Middle frontal gyrus (tissue), 1 donor: Measurements from ENCODE around the gene LCN10.
"Not testable (repeated sequence)": the region's sequence is repeated elsewhere in the genome, so short reads cannot be mapped to it uniquely, and the experiment has no call there.

Experiments
- DNase-seq: peaks from one replicate; pipeline ENCODE4 v3.0.0-alpha.2; 2015; ENCODE audit warnings: low spot score; ENCODE audit errors: extremely low spot score

LCN10 gene

DNA sequence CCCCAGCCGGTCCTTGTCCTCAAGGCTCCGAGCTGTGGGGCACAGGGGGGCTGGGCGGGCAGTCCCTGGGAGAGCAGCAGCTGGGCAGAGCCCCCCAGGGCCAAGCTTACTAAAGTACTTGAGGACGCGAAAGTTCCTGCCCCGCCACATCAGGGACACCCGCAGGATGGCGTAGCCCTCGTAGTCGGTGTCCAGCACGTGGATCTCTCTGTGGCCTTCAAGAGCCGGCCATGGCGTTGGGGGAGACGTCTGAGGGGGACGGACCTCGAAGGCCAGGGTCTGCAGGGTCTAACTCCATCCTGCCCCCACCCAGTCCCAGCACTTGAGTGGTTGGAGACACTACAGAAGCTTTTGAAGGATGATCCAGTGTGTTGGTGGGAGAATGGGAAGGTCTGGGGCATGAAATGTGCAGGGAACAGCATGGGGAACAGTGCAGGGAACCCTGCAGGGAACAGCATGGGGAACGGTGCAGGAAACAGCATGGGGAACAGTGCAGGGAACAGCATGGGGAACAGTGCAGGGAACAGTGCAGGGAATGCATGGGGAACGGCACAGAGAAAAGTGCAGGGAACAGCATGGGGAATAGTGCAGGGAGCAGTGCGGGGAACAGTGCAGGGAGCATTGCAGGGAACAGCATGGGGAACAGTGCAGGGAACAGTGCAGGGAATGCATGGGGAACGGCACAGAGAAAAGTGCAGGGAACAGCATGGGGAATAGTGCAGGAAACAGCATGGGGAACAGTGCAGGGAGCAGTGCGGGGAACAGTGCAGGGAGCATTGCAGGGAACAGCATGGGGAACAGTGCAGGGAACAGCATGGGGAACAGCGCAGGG is 12.8 kb upstream of the LCN10 start:
- DNase-seq: not testable (repeated sequence)

DNA sequence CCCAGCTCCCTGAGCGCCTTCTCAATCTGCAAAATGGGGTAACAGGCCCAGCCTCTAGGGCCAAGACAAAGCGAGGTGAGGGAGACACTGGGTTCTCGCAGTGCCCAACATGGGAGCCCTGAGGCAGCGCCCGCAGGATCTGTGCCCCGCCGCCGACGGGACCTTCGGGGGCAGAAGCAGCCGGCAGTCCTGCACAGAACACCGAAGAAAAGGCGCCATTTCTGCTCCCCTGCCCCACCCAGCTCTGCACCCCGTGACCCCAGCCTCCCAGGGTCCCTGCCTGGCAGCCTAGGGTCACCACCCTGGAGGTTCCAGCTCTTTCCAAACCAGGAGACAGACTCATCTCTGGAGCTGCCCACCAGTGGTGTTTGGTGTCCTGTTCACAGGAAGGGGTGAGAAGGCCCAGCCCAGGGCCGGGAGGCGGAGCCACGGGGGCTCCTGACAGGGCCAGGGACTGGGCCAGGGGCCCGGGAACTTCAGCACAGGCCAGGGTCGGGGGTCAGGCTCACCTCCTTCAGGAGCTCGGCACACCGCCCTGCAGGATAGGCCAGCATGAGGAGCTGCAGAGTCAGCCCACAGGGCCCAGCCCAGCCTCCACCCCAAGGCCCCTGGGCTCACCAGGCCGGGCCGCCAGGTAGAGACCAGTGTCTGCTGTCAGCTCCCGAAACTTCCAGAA is 12.0 kb upstream of the LCN10 start:
- no peak for DNase-seq

DNA sequence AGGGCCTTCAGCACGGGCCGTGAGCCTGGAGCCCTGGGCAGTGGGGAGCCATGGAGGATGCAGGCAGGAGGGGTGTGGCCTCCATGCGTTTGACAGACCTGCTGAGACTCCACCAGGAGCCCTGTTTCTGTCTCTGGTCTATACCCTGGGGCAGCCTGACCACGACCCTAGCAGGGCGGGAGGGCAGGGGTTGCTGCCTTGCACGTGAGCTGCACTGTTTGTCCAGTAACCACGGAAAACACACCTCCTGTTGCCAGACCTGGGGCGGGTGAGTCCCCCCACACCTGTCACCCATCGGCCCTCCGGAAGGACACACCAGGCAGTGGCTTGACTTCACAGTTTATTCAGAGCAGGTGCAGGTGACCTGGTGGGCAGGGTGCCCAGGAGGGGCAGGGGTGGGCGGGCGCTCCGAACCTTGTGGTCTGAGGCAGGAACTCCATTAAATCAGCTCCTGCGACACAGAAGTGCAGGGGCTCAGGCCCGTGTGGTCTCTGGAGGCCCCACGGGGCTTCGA is 11.4 kb upstream of the LCN10 start:
- DNase-seq: no peak

DNA sequence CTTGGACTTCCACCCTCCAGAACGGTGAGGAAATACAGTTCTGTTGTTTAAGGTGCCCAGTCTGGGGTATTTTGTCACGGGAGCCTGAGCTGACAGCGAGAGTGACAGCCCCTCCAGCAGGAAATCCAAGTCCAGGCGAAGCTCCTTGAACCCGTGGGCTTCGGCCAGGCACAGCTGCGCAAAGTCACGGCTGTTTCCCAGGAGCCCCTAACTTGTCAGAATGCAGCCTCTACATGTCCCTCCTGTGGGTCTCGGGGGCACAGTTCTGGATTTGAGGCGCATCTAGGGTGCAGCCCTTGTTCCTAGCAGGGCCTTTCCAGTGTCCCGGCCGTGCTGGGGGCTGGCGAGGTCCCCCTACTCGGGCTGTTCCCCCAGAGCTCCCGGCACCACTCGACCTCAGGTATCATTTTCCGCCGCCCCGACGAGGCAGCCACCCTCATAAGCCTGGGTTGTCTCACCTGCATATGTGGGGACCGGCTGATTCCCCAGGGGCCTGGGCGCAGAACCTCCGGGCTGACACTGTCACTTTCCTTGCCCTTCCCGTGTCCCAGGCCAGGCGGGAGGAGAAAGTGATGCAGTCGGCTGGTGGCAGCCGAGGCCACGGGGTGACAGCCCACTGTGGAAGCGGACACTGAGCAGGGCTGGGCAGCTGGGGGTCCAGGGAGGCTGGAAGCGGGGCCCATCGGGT is 10.8 kb upstream of the LCN10 start:
- DNase-seq: no peak

DNA sequence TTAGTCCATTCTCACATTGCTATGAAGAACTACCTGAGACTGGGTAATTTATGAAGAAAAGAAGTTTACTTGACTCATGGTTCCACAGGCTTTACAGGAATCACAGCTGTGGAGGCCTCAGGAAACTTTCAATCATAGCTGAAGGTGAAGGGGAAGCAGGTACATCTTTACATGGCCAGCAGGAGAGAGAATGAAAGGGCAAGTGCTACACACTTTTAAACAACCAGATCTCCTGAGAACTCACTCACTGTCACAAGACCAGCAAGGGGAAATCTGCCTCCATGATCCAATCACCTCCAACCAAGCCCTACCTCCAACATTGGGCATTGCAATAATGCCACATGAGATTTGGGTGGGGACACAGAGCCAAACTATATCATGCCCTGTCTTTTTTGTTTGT is 9.1 kb upstream of the LCN10 start:
- DNase-seq: no peak

DNA sequence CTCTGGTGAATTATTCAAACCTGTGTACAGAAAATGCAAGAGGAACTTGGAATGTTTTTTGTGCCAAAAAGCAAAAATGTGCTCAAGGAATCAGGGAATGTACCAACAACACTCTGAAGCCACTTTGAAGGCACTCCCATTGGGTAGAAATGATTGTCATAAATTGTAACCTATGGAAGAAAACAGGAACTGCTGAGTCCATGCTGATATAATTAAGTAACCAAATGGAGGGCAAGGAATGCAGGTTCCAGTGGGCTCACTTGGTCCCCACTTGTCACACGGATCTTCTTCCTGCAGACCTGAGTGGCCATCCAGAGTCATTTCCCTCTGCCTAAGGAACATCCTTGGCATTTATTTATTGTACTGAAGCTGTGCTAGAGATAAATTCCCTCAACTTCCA is 8.5 kb upstream of the LCN10 start:
- no peak for DNase-seq

DNA sequence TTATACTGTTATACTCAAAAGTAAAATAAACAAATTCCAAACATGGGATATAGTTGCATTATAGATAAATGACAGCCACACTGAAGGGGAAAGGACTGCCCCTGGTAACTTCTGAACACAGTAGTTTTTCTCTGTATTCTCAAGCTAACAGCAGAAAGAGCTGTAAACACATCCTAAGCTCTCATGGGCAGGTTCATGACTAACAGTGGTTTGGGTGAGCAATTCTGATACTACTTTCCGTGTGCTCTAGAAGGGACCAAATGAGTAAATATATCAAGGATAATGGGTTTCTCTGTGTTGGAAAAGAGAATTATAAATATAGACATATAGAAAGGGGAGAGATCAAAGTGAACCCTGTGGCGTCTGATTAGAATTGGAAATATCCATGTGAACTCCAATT is 7.8 kb upstream of the LCN10 start:
- no peak for DNase-seq

DNA sequence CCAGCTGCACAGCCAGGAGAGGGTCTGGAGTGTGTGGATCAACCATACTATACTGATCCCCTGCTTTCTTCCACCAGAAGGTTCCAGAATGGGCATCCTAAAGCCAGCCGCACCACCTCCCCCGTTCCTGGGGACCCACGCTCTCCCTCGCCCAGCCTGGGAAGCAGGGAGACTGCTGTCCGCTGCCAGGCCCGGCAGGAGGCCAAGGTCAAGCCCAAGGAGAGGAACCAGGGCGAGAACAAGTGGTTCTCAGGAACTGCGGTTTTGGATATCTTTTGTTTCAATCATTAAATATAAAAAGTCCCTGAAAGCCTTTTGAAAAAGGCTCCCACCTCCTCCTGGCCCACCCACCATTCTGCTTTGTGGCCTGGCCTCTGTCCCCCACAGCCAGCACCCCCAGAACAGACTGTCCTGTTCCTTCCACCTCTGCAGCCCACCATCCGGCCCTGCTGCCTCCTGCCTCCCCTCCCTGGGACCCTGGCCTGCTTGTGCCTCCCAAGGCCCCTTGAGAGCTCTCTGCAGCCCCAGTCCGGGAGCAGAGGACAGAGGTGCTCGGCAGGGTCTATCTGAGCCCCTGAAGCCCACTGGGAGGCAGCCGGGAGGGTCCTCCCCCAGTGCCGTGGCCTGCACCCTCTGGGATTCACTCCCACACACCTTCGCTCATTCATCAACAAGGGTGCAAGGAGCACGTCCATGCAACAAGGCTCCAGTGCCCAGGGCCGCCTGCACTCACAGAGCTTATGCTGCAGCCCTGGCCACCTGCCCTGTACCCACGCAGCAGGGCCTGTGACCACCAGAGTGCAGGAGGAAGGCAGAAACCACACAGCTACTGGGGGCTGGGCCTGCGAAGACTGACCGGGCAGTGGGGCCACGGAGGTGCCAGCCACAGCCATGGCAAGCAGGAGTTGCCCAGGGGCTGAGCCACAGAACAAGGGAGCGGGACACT is 6.2 kb upstream of the LCN10 start:
- DNase-seq: no peak

DNA sequence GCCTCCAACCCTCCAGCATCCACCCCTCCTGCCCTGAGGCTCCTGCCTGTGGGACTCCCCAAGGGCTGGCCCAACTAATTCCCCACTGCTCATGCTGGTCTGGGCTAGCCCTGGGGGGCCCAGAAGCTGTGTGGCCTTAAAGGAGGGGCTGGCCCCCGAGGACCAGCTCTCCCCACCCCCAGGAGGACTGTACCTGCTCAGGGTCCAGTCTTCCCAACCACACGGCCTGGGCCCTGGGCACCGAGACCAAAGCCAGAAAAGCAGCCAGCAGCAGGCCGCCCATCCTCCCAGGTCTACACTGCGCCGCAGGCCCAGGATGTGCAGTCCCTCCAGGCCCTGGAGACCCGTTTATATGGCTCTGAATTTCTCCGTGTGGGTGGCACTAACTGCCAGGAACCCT is 5.5 kb upstream of the LCN10 start, which contains the start of gene LCN6:
Gene LCN6, minus strand, starts transcription at position 325 of the 400 bp plus-strand sequence. Its CDS starts 42 bp downstream, at position 283.
- DNase-seq: no peak

DNA sequence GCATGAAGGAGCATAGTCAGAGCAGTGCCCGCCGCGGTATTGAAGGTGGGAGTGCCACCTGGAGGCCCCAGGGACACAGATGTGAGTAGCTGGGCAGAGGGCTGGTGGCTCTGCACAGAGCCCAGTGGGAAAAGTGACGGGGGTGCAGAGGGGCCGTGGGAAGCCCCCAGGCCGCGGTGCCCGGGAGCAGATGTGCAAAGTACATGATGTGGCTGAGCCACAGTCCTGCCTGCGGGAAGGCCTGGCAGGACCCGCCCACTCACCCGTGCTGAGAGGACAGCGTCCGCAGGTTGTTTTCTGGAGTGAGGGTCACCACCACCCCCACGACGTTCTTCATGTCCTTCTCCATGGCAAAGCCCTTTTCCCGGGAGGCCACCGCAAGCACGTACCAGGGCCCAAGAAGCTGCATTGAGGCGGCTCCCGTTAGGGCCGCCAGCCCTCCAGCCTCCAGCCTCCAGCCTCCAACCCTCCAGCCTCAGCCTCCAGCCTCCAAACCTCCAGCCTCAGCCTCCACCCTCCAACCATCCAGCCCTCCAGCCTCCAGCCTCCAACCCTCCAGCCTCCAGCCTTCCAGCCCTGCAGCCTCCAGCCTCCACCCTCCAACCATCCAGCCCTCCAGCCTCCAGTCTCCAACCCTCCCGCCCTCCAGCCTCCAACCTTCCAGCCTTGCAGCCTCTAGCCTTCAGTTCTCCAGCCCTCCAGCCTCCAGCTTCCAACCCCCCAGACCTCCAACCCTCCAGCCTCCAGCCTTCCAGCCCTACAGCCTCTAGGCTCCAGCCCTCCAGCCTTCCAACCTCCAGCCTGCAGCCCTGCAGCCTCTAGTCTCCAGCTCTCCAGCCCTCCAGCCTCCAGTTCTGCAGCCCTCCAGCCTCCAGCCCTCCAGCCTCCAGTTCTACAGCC is 4.7 kb upstream of the LCN10 start:
- no peak for DNase-seq

DNA sequence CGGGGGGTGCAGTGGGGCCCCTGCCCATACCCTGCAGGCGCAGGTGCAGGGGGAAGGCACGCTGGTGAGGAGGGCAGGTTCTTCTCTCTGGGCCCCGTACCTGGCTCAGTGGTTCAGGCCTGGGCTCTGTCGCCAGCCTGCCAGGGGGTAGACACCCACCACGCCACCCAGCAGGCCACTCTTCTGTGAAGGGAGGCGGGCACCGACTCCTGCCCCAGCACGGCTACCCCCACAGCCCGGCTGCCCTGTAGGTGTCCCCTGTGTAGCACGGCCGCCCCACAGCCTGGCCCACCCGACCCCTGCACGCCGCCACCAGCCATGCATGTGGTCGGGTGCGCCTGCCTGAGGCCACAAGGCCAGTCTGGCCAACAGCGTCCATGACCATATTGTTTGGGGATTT is 3.9 kb upstream of the LCN10 start:
- no peak for DNase-seq

DNA sequence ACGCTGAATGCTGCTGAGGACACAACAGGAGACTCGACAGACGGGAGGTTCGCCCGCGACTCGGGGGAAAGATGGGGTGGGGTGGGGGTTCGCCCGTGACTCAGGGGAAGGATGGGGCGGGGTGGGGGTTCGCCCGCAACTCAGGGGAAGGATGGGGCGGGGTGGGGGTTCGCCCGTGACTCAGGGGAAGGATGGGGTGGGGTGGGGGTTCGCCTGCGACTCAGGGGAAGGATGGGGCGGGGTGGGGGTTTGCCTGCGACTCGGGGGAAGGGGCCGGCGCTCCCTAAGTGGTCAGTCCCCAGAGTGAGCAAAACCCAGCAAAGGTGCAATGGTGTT is 3.4 kb upstream of the LCN10 start:
- no peak for DNase-seq

DNA sequence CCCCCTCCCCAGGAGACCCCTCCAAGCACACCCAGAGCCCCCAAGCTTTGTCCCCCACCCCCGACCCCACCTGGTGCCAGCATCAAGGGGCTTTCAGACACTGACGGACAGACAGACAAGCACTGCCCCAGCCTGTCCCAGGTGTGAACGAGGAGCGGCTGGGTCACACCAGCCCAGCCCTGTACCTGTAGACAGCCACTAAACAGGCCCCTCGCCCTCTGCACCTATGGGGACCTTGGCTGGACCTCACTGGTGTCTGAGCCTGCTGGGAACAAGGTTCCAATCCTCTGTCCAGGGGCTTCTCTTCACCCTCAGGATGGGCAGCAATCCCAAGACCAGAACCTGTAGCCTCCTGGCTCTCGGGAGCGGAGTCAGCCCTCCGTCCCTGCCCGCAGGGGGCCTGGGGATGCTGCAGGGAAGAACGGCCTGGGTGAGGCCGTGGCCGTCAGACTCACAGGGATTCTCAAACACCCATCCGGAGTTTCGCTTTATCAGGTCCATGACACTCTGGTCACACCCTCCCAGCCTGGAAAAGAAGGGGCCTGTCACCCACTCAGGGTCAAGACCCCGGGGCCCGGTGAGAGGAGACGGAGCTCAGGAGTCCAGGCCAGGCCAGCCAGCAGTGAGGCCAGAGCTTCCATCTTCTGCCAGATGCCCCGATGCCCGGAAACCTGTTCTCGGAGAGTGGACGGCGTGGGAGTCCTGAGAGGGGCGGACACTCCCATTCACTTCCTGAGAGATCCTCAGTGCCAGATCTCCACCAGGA is 2.8 kb upstream of the LCN10 start:
- no peak for DNase-seq

DNA sequence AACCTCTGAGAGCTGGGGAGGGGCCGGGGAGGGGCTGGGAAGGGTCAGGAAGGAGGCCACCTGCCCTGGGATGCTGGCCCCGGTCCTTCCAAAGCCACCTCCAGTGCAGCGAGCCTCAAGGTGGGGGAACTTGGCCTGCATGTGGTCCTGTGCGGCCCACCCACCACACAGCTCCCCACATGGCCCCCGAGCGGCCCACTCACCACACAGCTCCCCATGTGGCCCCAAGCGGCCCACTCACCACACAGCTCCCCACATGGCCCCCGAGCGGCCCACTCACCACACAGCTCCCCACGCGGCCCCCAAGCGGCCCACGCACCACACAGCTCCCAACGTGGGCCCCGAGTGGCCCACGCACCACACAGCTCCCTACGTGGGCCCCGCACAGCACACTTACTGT is 2.0 kb upstream of the LCN10 start:
- DNase-seq: no peak

DNA sequence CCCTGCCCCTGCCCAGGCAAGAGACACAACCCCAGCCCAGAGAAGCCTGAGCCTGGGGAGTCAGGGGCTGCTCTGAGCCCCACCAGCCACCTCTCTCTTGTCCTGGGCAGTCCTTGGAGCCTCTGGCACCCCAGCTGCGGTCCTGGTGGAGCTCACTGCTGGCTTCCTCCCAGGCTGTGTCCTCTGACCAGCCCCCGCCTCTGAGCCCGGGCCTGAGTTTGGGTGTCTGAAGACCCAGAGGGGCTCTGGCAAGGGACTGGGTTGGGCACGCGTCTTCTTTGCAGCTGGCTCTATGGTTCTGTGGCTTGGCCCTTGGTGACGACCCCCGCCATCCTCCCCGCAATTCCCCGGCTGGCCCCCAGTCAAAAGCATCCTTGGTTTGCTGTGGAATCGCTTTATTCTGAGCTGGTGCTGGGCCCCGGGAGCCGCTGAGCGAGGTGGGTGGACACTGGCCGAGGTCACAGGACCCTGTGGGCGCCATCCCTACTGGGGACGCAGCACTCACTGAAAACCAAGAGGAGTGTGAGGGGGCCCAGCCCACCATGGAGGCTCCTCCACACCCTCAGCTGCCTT is 985 bp upstream of the LCN10 start:
- no peak for DNase-seq

DNA sequence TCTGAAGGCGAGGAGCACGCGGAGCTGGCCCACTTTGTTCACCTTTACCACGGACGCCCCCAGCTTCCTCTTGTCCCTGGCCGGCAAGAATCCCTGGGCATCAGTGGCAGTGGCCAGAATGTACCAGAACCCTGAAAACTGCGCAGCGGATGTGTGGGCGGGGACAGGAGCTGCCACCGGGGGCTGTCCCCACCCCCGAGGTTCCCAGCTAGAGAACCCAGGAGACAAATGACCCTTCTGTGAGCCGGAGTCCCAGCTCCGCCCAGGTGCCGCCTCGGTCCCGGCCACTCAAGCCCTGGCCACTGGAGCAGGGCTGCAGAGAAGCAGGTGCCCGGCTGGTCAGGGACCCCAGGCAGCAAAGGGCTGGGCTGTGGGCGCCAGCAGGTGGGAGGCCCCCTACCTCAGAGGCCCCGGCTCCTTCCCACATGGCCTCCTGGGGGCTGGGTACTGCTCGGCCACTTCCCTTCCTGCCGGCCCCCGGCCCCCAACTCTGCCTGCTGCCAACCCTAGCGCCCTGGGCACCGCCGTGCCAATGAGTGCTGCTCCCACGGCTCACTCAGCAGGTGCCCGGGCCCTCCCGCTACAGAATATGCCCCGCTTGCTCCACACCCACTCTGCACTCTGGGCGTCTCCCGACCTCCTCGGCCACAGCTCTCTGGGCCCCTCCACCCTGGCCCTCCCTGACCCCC is 713 bp downstream of the LCN10 start:
- DNase-seq: no peak

DNA sequence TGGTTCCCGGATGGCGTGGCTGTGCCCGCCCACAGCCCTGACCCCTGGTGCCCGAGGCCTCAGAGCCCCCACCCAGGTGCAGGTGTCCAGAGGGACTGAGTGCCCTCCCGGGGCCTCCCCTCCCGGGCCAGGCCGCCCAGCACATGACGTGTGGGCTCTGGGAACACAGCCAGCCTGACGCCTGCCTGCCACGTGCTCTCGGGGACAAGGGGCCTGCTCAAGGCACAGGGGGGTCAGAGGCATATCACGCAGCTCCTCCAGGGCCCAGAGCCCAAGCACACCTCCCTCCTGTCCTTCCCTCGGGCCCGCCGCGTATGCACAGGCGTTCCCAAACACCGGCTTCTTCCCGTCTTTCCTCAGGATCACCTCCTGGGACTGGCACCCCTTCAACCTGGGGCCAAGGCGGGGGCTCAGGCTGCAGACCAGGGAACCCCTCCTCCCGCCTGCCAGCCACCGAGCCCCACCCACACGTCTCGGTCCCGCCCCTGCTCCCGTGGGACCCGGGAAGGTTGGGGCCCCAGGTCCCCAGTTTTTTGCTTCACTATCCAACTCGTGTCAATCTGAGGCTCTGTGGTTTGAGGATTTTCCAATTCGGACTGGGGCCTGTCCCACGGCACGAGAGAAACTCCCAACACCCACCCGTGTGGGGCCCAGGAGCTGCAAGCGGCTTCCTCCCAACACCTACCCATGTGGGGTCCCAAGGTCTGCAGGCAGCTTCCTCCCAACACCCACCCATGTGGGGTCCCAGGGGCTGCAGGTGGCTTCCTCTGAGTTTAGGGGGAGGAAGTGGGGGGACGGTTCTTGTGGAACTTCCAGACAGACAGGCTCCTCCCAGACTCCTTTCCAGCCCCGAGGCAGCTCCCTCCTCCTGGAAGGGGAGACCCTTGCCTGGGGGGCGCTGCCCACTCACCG is 1.5 kb downstream of the LCN10 start:
- no peak for DNase-seq
